D721Med (cell line): Measurements from ENCODE around the gene DUS3L.

Source experiments
- DNase-seq: peaks from one replicate; pipeline ENCODE4 v3.0.0; 2011; ENCODE audit warnings: low spot score; ENCODE audit not compliant: insufficient read length
- FAIRE-seq: peaks from 2 replicates; lab custom pipeline; 2011; peaks lifted over from hg19 to GRCh38; lab: Jason Lieb, UNC
- TF ChIP-seq, protein P1 (sequence below): IDR thresholded peaks from 2 replicates; pipeline ENCODE4 v1.5.1; 2012; ENCODE audit warnings: mild to moderate bottlenecking, control low read depth; ENCODE audit not compliant: insufficient read depth; ENCODE audit errors: missing control alignments

The DUS3L gene

DNA sequence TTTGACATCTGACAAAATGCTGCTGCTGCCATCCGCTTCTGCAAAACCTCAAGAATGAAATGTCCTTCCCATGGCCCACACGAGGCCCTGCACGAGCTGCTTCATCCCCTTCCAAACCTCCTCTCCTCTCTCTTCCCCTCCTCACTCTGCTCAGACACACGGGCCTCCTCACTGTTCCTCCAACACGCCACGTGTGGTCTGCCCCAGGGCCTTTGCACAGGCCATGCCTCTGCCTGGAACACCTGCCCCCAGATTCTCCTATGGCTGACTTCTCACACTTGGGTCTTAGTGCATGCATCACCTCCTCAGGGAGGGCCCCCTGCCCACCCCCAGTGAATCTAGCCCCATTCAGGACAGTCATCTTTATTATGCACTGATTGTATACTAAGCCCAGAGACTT is 29.8 kb upstream of the DUS3L start:
- FAIRE-seq (no peak), DNase-seq (no peak)
- TF ChIP-seq, protein P1, sequence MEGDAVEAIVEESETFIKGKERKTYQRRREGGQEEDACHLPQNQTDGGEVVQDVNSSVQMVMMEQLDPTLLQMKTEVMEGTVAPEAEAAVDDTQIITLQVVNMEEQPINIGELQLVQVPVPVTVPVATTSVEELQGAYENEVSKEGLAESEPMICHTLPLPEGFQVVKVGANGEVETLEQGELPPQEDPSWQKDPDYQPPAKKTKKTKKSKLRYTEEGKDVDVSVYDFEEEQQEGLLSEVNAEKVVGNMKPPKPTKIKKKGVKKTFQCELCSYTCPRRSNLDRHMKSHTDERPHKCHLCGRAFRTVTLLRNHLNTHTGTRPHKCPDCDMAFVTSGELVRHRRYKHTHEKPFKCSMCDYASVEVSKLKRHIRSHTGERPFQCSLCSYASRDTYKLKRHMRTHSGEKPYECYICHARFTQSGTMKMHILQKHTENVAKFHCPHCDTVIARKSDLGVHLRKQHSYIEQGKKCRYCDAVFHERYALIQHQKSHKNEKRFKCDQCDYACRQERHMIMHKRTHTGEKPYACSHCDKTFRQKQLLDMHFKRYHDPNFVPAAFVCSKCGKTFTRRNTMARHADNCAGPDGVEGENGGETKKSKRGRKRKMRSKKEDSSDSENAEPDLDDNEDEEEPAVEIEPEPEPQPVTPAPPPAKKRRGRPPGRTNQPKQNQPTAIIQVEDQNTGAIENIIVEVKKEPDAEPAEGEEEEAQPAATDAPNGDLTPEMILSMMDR = no peak

- no peak for DNase-seq
- TF ChIP-seq, protein P1 = no peak
- FAIRE-seq = no peak
Observed at GRCh38 chr19:5818594-5818993, 27.6 kb upstream of the DUS3L start.

- TF ChIP-seq, protein P1 = no peak
- DNase-seq (no peak), FAIRE-seq (no peak)
Observed at GRCh38 chr19:5817218-5817617, 26.3 kb upstream of the DUS3L start.

GRCh38 chr19:5814852-5815246 is 23.9 kb upstream of the DUS3L start:
- TF ChIP-seq, protein P1 = no peak
- DNase-seq (no peak), FAIRE-seq (no peak)

DNA sequence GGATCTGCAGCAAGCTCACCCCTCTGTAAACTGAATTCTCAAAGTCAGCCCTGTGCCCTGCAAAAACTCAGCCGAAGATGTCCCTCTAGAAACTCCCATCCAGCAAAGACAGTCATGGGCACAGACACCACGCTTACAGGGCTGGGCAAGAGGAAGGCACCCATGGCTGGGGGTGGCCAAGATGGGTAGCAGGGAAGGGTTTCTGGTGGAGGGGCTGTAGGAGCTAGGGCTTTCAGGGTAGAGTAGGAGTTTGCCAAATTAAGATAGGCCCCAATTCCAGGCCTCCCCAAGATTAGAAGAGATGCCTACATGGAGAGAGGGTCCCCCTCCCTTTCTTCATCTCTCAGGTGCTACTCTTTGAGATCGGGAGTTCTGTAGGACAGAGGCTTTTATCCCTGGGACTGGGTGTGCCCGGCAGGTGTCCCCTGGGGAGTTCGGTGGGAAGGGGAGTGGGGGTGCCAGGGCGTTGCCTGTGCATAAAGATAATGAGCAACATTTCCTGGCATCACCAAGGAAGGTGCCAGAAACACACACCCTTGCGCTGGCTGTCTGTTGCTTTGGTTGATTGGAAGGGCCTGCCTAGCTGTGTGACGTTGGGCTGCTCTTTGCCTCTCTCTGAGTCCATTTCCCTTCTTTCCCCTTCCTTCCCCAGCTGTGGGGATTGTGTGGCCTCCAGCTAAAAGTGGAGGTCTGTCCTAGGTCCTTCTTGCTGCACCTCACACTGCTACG is 23.3 kb upstream of the DUS3L start:
- FAIRE-seq = no peak
- TF ChIP-seq, protein P1 = no peak
- no peak for DNase-seq

- DNase-seq (no peak), FAIRE-seq (no peak)
- TF ChIP-seq, protein P1 = no peak
Observed at GRCh38 chr19:5811117-5811516, 20.2 kb upstream of the DUS3L start.

DNA sequence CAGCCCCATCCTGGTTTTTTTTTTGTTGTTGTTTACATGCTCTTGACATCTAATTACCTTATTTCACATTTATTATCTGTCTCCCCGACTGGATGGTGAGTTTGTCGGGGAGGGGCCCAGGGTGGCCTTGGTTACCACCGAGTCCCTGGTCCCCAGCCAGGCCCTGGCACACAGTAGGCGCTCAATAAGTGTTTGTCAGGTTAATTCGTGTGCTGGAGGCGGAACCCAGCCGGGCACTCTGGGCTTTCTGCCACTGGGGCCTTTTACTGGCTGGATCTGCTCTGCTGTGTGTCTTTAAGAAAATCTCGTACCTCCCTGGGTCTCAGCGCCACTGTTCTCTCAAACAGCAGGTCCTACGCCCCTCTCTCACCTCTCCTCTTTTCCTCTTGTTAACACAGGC is 18.5 kb upstream of the DUS3L start:
- FAIRE-seq = no peak

More for the DNA sequence above, 18.5 kb upstream of the DUS3L start:
- TF ChIP-seq, protein P1 = no peak
- no peak for DNase-seq
